ENCODE results near the gene PVALB.

GRCh38 chr22:36772451-36772850 is 44.4 kb downstream of the PVALB start:
- TF ChIP-seq CTCF (IDR thresholded peaks at IDR 0.05 in 2 of 3, conservative IDR thresholded peaks at IDR 0.05 in 1 of 3; ENCODE audit: insufficient read depth in 2 of 3, low read depth in 1 of 3, low read length in 3 of 3) (no peak), IRF9 (tag; IDR thresholded peaks at IDR 0.05) (no peak), JUNB (CRISPR knock-in tag; conservative IDR thresholded peaks at IDR 0.05) (no peak), EP300 (IDR thresholded peaks at IDR 0.05; ENCODE audit: low read length) (no peak), ZNF143 (CRISPR knock-in tag; IDR thresholded peaks at IDR 0.05) (no peak)

Measured in K562 (cell line).